H9 (cell line): ENCODE data around the gene MBNL1. TPM values are rescaled to one million over a fixed set of nuclear protein-coding genes. Genes with fewer than 3 reads are reported as not detected.

Experiments
- DNase-seq: peaks from one replicate; pipeline ENCODE4 v3.0.0-alpha.2; 2017
- H2AFZ ChIP-seq: one replicate; pipeline ENCODE4 v1.6.1; 2013; ENCODE audit warnings: mild to moderate bottlenecking, low read length, control low read depth, moderate library complexity
- H2AK5ac ChIP-seq: 2 replicates; pipeline ENCODE4 v1.6.1; 2013; ENCODE audit warnings: low read length, control low read depth, mixed read lengths; ENCODE audit not compliant: insufficient read length
- H2BK120ac ChIP-seq: one replicate; pipeline ENCODE4 v1.6.1; 2013; ENCODE audit warnings: low read depth, mild to moderate bottlenecking, low read length, control low read depth, inconsistent platforms; ENCODE audit not compliant: poor library complexity, severe bottlenecking
- H2BK12ac ChIP-seq: 2 replicates; pipeline ENCODE4 v1.6.1; 2013; ENCODE audit warnings: low read length, control low read depth, mixed read lengths, low read depth; ENCODE audit not compliant: insufficient read length
- H2BK15ac ChIP-seq: 2 replicates; pipeline ENCODE4 v1.6.1; 2013; ENCODE audit warnings: low read depth, low read length, control low read depth
- H2BK20ac ChIP-seq: one replicate; pipeline ENCODE4 v1.6.1; 2013; ENCODE audit warnings: low read depth, mild to moderate bottlenecking, low read length, control low read depth, inconsistent platforms; ENCODE audit not compliant: poor library complexity, severe bottlenecking
- H2BK5ac ChIP-seq: 2 replicates; pipeline ENCODE4 v1.6.1; 2013; ENCODE audit warnings: low read length, control low read depth, mixed read lengths; ENCODE audit not compliant: insufficient read length
- H3K14ac ChIP-seq: 2 replicates; pipeline ENCODE4 v1.6.1; 2013; ENCODE audit warnings: low read length, control low read depth; ENCODE audit not compliant: insufficient read depth
- H3K18ac ChIP-seq: 2 replicates; pipeline ENCODE4 v1.6.1; 2013; ENCODE audit warnings: low read depth, mild to moderate bottlenecking, mixed read lengths, low read length, control low read depth; ENCODE audit not compliant: insufficient read length
- H3K23ac ChIP-seq: 2 replicates; pipeline ENCODE4 v1.6.1; 2013; ENCODE audit warnings: low read length, control low read depth, mixed read lengths, low read depth; ENCODE audit not compliant: insufficient read length
- H3K23me2 ChIP-seq: 2 replicates; pipeline ENCODE4 v1.6.1; 2013; ENCODE audit warnings: low read depth, mild to moderate bottlenecking, mixed read lengths, low read length, control low read depth; ENCODE audit not compliant: insufficient read length, poor library complexity, severe bottlenecking
- H3K27ac ChIP-seq: 2 replicates; pipeline ENCODE4 v1.5.1; 2013; ENCODE audit warnings: low read length, control low read depth, mixed read lengths, low read depth; ENCODE audit not compliant: insufficient read length
- H3K27me3 ChIP-seq: 2 replicates; pipeline ENCODE4 v1.6.1; 2013; ENCODE audit warnings: low read length, control low read depth, inconsistent platforms; ENCODE audit not compliant: insufficient read depth
- H3K4ac ChIP-seq: 2 replicates; pipeline ENCODE4 v1.6.1; 2013; ENCODE audit warnings: low read depth, mild to moderate bottlenecking, control low read depth, inconsistent platforms, low read length, moderate library complexity
- H3K4me1 ChIP-seq: 2 replicates; pipeline ENCODE4 v1.6.1; 2013; ENCODE audit warnings: low read length, control low read depth, inconsistent platforms; ENCODE audit not compliant: insufficient read depth
- H3K4me2 ChIP-seq: 2 replicates; pipeline ENCODE4 v1.6.1; 2013; ENCODE audit warnings: low read length, control low read depth, mixed read lengths; ENCODE audit not compliant: insufficient read length, insufficient read depth
- H3K56ac ChIP-seq: 2 replicates; pipeline ENCODE4 v1.6.1; 2013; ENCODE audit warnings: low read depth, mild to moderate bottlenecking, mixed read lengths, low read length, control low read depth; ENCODE audit not compliant: insufficient read length
- H3K79me1 ChIP-seq: 2 replicates; pipeline ENCODE4 v1.6.1; 2013; ENCODE audit warnings: low read depth, mild to moderate bottlenecking, moderate library complexity, low read length, control low read depth, inconsistent platforms; ENCODE audit not compliant: insufficient read depth, poor library complexity, severe bottlenecking
- H3K79me2 ChIP-seq: 2 replicates; pipeline ENCODE4 v1.6.1; 2013; ENCODE audit warnings: low read length, control low read depth, inconsistent platforms; ENCODE audit not compliant: insufficient read depth
- H3K9ac ChIP-seq: 2 replicates; pipeline ENCODE4 v1.6.1; 2013; ENCODE audit warnings: low read length, control low read depth, mixed read lengths; ENCODE audit not compliant: insufficient read length; ENCODE audit errors: extremely low read depth
- H3K9me3 ChIP-seq: one replicate; pipeline ENCODE4 v1.6.1; 2013; ENCODE audit warnings: low read depth, low read length, inconsistent platforms; ENCODE audit not compliant: control insufficient read depth
- H3T11ph ChIP-seq: one replicate; pipeline ENCODE4 v1.6.1; 2013; ENCODE audit warnings: mild to moderate bottlenecking, low read length, control low read depth, inconsistent platforms
- H4K20me1 ChIP-seq: one replicate; pipeline ENCODE4 v1.6.1; 2013; ENCODE audit not compliant: control insufficient read depth, insufficient read length, insufficient read depth
- H4K5ac ChIP-seq: 2 replicates; pipeline ENCODE4 v1.6.1; 2013; ENCODE audit warnings: low read depth, mild to moderate bottlenecking, mixed read lengths, low read length, control low read depth; ENCODE audit not compliant: insufficient read length
- H4K8ac ChIP-seq: replicated peaks from 2 replicates; pipeline ENCODE4 v1.6.1; 2013; ENCODE audit warnings: low read length, control low read depth, mixed read lengths, low read depth; ENCODE audit not compliant: insufficient read length
- H4K91ac ChIP-seq: 2 replicates; pipeline ENCODE4 v1.6.1; 2013; ENCODE audit warnings: low read depth, mild to moderate bottlenecking, moderate library complexity, mixed read lengths, low read length, control low read depth; ENCODE audit not compliant: insufficient read length
- H3K27ac Mint-ChIP-seq, 3 experiments: 2 replicates in 2 of 3; 3 replicates in 1 of 3; pipeline ENCODE4 v1.8.0; 2020 to 2021; ENCODE audit warnings: mixed read lengths in 3 of 3, mild to moderate bottlenecking in 1 of 3, moderate library complexity in 1 of 3
- H3K27me3 Mint-ChIP-seq: 2 replicates; pipeline ENCODE4 v1.8.0; 2021; ENCODE audit warnings: low read depth, mild to moderate bottlenecking, moderate library complexity, mixed read lengths
- H3K36me3 Mint-ChIP-seq, 3 experiments: 2 replicates in 2 of 3; 3 replicates in 1 of 3; pipeline ENCODE4 v1.8.0; 2020 to 2021; ENCODE audit warnings: low read depth in 3 of 3, mixed read lengths in 3 of 3; ENCODE audit not compliant: insufficient read depth in 1 of 3
- H3K4me1 Mint-ChIP-seq, 2 experiments: 2 replicates each; pipeline ENCODE4 v1.8.0; 2020; ENCODE audit warnings: mixed read lengths in 2 of 2
- H3K4me3 Mint-ChIP-seq, 2 experiments: 2 replicates in 1 of 2; 3 replicates in 1 of 2; pipeline ENCODE4 v1.8.0; 2020 to 2021; ENCODE audit warnings: mild to moderate bottlenecking in 2 of 2, mixed read lengths in 2 of 2, moderate library complexity in 1 of 2
- H3K9me3 Mint-ChIP-seq, 2 experiments: 2 replicates in 1 of 2; 3 replicates in 1 of 2; pipeline ENCODE4 v1.8.0; 2020; ENCODE audit warnings: mild to moderate bottlenecking in 2 of 2, mixed read lengths in 2 of 2, moderate library complexity in 1 of 2
- CTCF ChIP-seq: fragments of 200-600 bp; sonication (generic); conservative IDR thresholded peaks from 3 replicates; pipeline ENCODE4 v1.8.0; 2021; ENCODE audit warnings: antibody characterized with exemption, mild to moderate bottlenecking
- total RNA-seq: library from RNA; stranded (reverse); gene quantifications from 2 replicates; pipeline ENCODE4 v1.2.1, GENCODE V29; 2021

Gene MBNL1
- total RNA-seq, 1 experiment from 2014 or later: 14.9 TPM

DNA sequence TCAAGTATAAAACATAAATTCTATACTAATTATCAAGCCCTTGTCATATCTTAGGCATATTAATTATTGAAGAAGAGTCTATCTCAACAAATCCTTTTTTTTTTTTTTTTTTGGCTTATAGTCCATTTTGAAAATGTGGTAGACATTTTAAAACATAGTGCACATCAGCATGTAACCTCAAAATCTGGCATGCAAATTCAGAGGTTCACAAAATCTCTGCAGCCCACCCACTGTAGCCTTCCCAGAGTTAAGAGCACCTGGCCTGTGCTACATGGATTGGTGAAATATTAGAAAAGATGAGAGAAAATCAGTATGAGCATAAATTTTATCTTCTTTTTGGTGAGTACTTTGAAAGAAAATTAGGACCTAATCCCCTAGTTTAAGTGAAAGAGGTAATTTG is 84.8 kb downstream of the MBNL1 start:
- H2BK15ac ChIP-seq: no peak overlapping the region
- H3K4me3 Mint-ChIP-seq: no peak overlapping the region
- H3T11ph ChIP-seq: no peak overlapping the region
- H3K79me2 ChIP-seq: no peaks in the 10 kb centered on the region; the same call in 1 of the 2 replicates
- H3K18ac ChIP-seq: no peak overlapping the region
- H3K14ac ChIP-seq: no peak overlapping the region
- H3K4me1 Mint-ChIP-seq: peaks cover 8% of the 10 kb centered on the region in 2 experiments
- H3K4me2 ChIP-seq: no peak overlapping the region
- no peak overlapping the region for H4K5ac ChIP-seq
- no peak overlapping the region for H3K27ac ChIP-seq
- H3K9ac ChIP-seq: no peak overlapping the region
- no peak overlapping the region for H4K8ac ChIP-seq
- no peak overlapping the region for H2BK120ac ChIP-seq
- H3K56ac ChIP-seq: no peak overlapping the region
- H3K9me3 ChIP-seq: no peaks in the 10 kb centered on the region
- no peak overlapping the region for H2BK12ac ChIP-seq
- no peak overlapping the region for H2BK20ac ChIP-seq
- H2AFZ ChIP-seq: no peak overlapping the region
- peaks cover 2% of the 10 kb centered on the region for H3K79me1 ChIP-seq
- H4K91ac ChIP-seq: no peak overlapping the region
- H3K4me1 ChIP-seq: no peaks in the 10 kb centered on the region
- H2BK5ac ChIP-seq: no peak overlapping the region
- H4K20me1 ChIP-seq: no peaks in the 10 kb centered on the region
- H3K27me3 Mint-ChIP-seq: no peaks in the 10 kb centered on the region
- no peaks in the 10 kb centered on the region for H3K27me3 ChIP-seq
- H3K36me3 Mint-ChIP-seq: no peaks in the 10 kb centered on the region
- H3K4ac ChIP-seq: no peak overlapping the region
- H2AK5ac ChIP-seq: no peak overlapping the region
- H3K27ac Mint-ChIP-seq: no peak overlapping the region
- H3K23ac ChIP-seq: no peak overlapping the region
- no peak for DNase-seq
- H3K23me2 ChIP-seq: no peaks in the 10 kb centered on the region
- H3K9me3 Mint-ChIP-seq: no peaks in the 10 kb centered on the region
- TF ChIP-seq CTCF: no peak
